Trophoblast cell (in vitro differentiated cells and primary cell): ENCODE data around the gene SPON1.

Source experiments
- DNase-seq, 2 donors: peaks; one replicate each; pipeline ENCODE4 v3.0.0-alpha.2; 2016
- H2AFZ ChIP-seq: 2 replicates; pipeline ENCODE4 v1.6.1; 2013; ENCODE audit warnings: low read length, moderate library complexity, mild to moderate bottlenecking; ENCODE audit not compliant: insufficient read depth, poor library complexity
- H2AK5ac ChIP-seq: 2 replicates; pipeline ENCODE4 v1.6.1; 2013; ENCODE audit warnings: mild to moderate bottlenecking, low read length
- H2BK120ac ChIP-seq: 2 replicates; pipeline ENCODE4 v1.6.1; 2013; ENCODE audit warnings: low read length, mild to moderate bottlenecking, moderate library complexity; ENCODE audit not compliant: insufficient read depth, poor library complexity
- H2BK12ac ChIP-seq: 2 replicates; pipeline ENCODE4 v1.6.1; 2013; ENCODE audit warnings: mild to moderate bottlenecking, low read length, moderate library complexity
- H2BK5ac ChIP-seq: 2 replicates; pipeline ENCODE4 v1.6.1; 2013; ENCODE audit warnings: low read length, low read depth, moderate library complexity, mild to moderate bottlenecking; ENCODE audit not compliant: poor library complexity
- H3K14ac ChIP-seq: 2 replicates; pipeline ENCODE4 v1.6.1; 2013; ENCODE audit warnings: mild to moderate bottlenecking, low read length
- H3K18ac ChIP-seq: 2 replicates; pipeline ENCODE4 v1.6.1; 2013; ENCODE audit warnings: mild to moderate bottlenecking, low read length
- H3K23ac ChIP-seq: 2 replicates; pipeline ENCODE4 v1.6.1; 2013; ENCODE audit warnings: low read length
- H3K27ac ChIP-seq: 2 replicates; pipeline ENCODE4 v1.5.1; 2013; ENCODE audit warnings: low read depth, mild to moderate bottlenecking, inconsistent platforms, low read length, moderate library complexity
- H3K27me3 ChIP-seq: 2 replicates; pipeline ENCODE4 v1.6.1; 2013; ENCODE audit warnings: inconsistent platforms, mild to moderate bottlenecking, low read length, moderate library complexity; ENCODE audit not compliant: insufficient read depth
- H3K36me3 ChIP-seq, 2 experiments: 1 replicate in 1 of 2; 2 replicates in 1 of 2; pipeline ENCODE4 v1.6.1; 2013; ENCODE audit warnings: low read length in 2 of 2, mild to moderate bottlenecking in 2 of 2, moderate library complexity in 1 of 2; ENCODE audit not compliant: insufficient read depth in 2 of 2, control insufficient read depth in 1 of 2
- H3K4ac ChIP-seq: 2 replicates; pipeline ENCODE4 v1.6.1; 2013; ENCODE audit warnings: low read depth, mild to moderate bottlenecking, low read length, moderate library complexity
- H3K4me1 ChIP-seq, 2 experiments: 1 replicate in 1 of 2; 2 replicates in 1 of 2; pipeline ENCODE4 v1.6.1; 2013; ENCODE audit warnings: low read length in 2 of 2, mild to moderate bottlenecking in 2 of 2, moderate library complexity in 1 of 2; ENCODE audit not compliant: insufficient read depth in 2 of 2, control insufficient read depth in 1 of 2
- H3K4me2 ChIP-seq: 2 replicates; pipeline ENCODE4 v1.6.1; 2013; ENCODE audit warnings: inconsistent platforms, mild to moderate bottlenecking, low read length, moderate library complexity
- H3K4me3 ChIP-seq: 2 replicates; pipeline ENCODE4 v1.5.1; 2013; ENCODE audit warnings: mild to moderate bottlenecking, low read depth, low read length, inconsistent platforms
- H3K79me1 ChIP-seq: one replicate; pipeline ENCODE4 v1.6.1; 2013; ENCODE audit warnings: low read length
- H3K79me2 ChIP-seq: 2 replicates; pipeline ENCODE4 v1.6.1; 2013; ENCODE audit warnings: low read length, mild to moderate bottlenecking; ENCODE audit not compliant: control insufficient read depth, insufficient read depth, poor library complexity
- H3K9ac ChIP-seq: 2 replicates; pipeline ENCODE4 v1.6.1; 2013; ENCODE audit warnings: mild to moderate bottlenecking, low read length
- H3K9me3 ChIP-seq: 2 replicates; pipeline ENCODE4 v1.6.1; 2013; ENCODE audit warnings: low read depth, mild to moderate bottlenecking, control low read depth, inconsistent platforms, low read length; ENCODE audit not compliant: insufficient read depth
- H4K12ac ChIP-seq: 2 replicates; pipeline ENCODE4 v1.6.1; 2013; ENCODE audit warnings: low read depth, mild to moderate bottlenecking, low read length, moderate library complexity
- H4K8ac ChIP-seq: 2 replicates; pipeline ENCODE4 v1.6.1; 2013; ENCODE audit warnings: low read depth, mild to moderate bottlenecking, low read length, moderate library complexity
- H4K91ac ChIP-seq: one replicate; pipeline ENCODE4 v1.6.1; 2013; ENCODE audit warnings: low read depth, mild to moderate bottlenecking, low read length, moderate library complexity
- WGBS: extraction: QIAGEN DNeasy Blood & Tissue Kit; methylation state at CpG from one replicate; pipeline ENCODE4 v1.1.7; 2013; ENCODE audit warnings: missing lambda C conversion rate; ENCODE audit not compliant: insufficient read length, insufficient coverage; ENCODE audit errors: extremely low coverage; 5-methylcytosine and 5-hydroxymethylcytosine counted together

The SPON1 gene

GRCh38 chr11:13921545-13921944 lies 41.0 kb upstream of the SPON1 start:
- H3K27me3 ChIP-seq = no peaks in the 10 kb centered on the region
- no peaks in the 10 kb centered on the region for H3K9me3 ChIP-seq
- no peak overlapping the region for H2AK5ac ChIP-seq
- no peaks in the 10 kb centered on the region for H3K4me1 ChIP-seq
- H2BK120ac ChIP-seq = no peak overlapping the region
- no peak overlapping the region for H4K91ac ChIP-seq
- no peaks in the 10 kb centered on the region for H3K79me2 ChIP-seq
- H2AFZ ChIP-seq = no peak overlapping the region
- no CpG with 5 or more reads among the region's 8 CpGs for WGBS
- H3K36me3 ChIP-seq = no peaks in the 10 kb centered on the region
- H3K27ac ChIP-seq = no peak overlapping the region
- no peak overlapping the region for H3K4ac ChIP-seq
- H2BK5ac ChIP-seq = no peak overlapping the region
- H3K4me2 ChIP-seq = no peak overlapping the region
- no peak overlapping the region for H4K8ac ChIP-seq
- H4K12ac ChIP-seq = no peak overlapping the region
- H3K4me3 ChIP-seq = no peak overlapping the region
- H3K14ac ChIP-seq = no peak overlapping the region
- H2BK12ac ChIP-seq = no peak overlapping the region
- no peak overlapping the region for H3K9ac ChIP-seq
- no peak overlapping the region for H3K23ac ChIP-seq
- no peaks in the 10 kb centered on the region for H3K79me1 ChIP-seq
- DNase-seq = no peak
- no peak overlapping the region for H3K18ac ChIP-seq

GRCh38 chr11:13923182-13923581 lies 39.3 kb upstream of the SPON1 start:
- DNase-seq = no peak
- Histone ChIP-seq H4K8ac (no peak overlapping the region), H3K36me3 (no peaks in the 10 kb centered on the region), H2BK12ac (no peak overlapping the region), H2BK120ac (no peak overlapping the region), H3K4me2 (no peak overlapping the region), H3K4ac (no peak overlapping the region), H4K91ac (no peak overlapping the region), H3K14ac (no peak overlapping the region), H3K18ac (no peak overlapping the region), H4K12ac (no peak overlapping the region), H2AFZ (no peak overlapping the region), H3K79me2 (no peaks in the 10 kb centered on the region), H3K9me3 (no peaks in the 10 kb centered on the region), H3K9ac (no peak overlapping the region), H2BK5ac (no peak overlapping the region), H3K23ac (no peak overlapping the region), H3K27me3 (no peaks in the 10 kb centered on the region), H2AK5ac (no peak overlapping the region), H3K4me1 (no peaks in the 10 kb centered on the region), H3K4me3 (no peak overlapping the region), H3K27ac (no peak overlapping the region), H3K79me1 (no peaks in the 10 kb centered on the region)
- WGBS = no CpG with 5 or more reads among the region's 1 CpG

- Histone ChIP-seq H3K4me2 (no peak overlapping the region), H3K4me1 (no peaks in the 10 kb centered on the region), H3K18ac (no peak overlapping the region), H2AFZ (no peak overlapping the region), H2BK12ac (no peak overlapping the region), H2AK5ac (no peak overlapping the region), H3K9ac (no peak overlapping the region), H3K4me3 (no peak overlapping the region), H4K8ac (no peak overlapping the region), H4K91ac (no peak overlapping the region), H3K79me2 (no peaks in the 10 kb centered on the region), H3K79me1 (no peaks in the 10 kb centered on the region), H3K36me3 (no peaks in the 10 kb centered on the region), H2BK5ac (no peak overlapping the region), H2BK120ac (no peak overlapping the region), H3K4ac (no peak overlapping the region), H3K9me3 (no peaks in the 10 kb centered on the region), H4K12ac (no peak overlapping the region), H3K23ac (no peak overlapping the region), H3K27ac (no peak overlapping the region), H3K14ac (no peak overlapping the region), H3K27me3 (no peaks in the 10 kb centered on the region)
- no CpG with 5 or more reads among the region's 8 CpGs for WGBS
- no peak for DNase-seq
These were observed 38.5 kb upstream of the SPON1 start for GRCh38 chr11:13923716-13924650.

GRCh38 chr11:13924801-13925327 lies 37.7 kb upstream of the SPON1 start:
- peaks cover 3% of the 10 kb centered on the region in 2 experiments for H3K4me1 ChIP-seq
- no peak overlapping the region for H2BK5ac ChIP-seq
- no peak overlapping the region for H3K18ac ChIP-seq
- H3K27ac ChIP-seq = no peak overlapping the region
- no peak overlapping the region for H4K8ac ChIP-seq
- H3K14ac ChIP-seq = no peak overlapping the region
- no peak overlapping the region for H3K4ac ChIP-seq
- H3K4me3 ChIP-seq = no peak overlapping the region
- H3K27me3 ChIP-seq = no peaks in the 10 kb centered on the region
- no peak overlapping the region for H3K4me2 ChIP-seq
- H2BK120ac ChIP-seq = no peak overlapping the region
- no peak overlapping the region for H3K9ac ChIP-seq
- no peak overlapping the region for H2AK5ac ChIP-seq
- no CpG with 5 or more reads among the region's 2 CpGs for WGBS
- H4K91ac ChIP-seq = no peak overlapping the region
- H2BK12ac ChIP-seq = no peak overlapping the region
- no peaks in the 10 kb centered on the region for H3K36me3 ChIP-seq
- DNase-seq = peak in 1 of 2 donors; percentile 17
- no peak overlapping the region for H3K23ac ChIP-seq
- H2AFZ ChIP-seq = no peak overlapping the region
- H4K12ac ChIP-seq = no peak overlapping the region
- H3K79me1 ChIP-seq = no peaks in the 10 kb centered on the region
- H3K9me3 ChIP-seq = no peaks in the 10 kb centered on the region
- no peaks in the 10 kb centered on the region for H3K79me2 ChIP-seq
